ENCODE results near the gene TEX13A.

DNA sequence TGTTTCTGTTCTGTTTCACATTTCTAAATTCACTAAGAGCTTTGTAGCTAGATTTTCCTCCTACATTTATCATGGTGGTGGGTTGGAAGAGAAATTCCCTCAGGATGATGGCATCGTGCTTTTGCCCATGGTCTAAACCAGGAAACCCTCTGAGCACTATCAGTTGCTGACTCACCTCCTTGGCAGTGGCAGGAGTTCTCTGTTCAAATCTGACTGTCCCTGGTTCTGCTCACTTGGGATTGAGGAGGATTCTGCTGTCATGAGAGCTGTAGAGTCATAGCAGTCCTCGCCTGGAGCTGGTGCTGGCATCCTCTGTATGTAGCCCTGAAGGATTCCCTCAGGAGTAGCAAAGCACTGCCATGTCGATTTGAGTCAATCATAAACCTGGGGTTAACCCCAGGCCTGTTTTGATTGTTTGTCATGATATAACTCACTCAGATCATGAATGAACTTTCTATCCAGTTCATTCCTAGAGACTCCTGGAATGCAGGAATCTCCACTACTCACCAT is 9.4 kb downstream of the TEX13A start:
- TF ChIP-seq, protein P1, sequence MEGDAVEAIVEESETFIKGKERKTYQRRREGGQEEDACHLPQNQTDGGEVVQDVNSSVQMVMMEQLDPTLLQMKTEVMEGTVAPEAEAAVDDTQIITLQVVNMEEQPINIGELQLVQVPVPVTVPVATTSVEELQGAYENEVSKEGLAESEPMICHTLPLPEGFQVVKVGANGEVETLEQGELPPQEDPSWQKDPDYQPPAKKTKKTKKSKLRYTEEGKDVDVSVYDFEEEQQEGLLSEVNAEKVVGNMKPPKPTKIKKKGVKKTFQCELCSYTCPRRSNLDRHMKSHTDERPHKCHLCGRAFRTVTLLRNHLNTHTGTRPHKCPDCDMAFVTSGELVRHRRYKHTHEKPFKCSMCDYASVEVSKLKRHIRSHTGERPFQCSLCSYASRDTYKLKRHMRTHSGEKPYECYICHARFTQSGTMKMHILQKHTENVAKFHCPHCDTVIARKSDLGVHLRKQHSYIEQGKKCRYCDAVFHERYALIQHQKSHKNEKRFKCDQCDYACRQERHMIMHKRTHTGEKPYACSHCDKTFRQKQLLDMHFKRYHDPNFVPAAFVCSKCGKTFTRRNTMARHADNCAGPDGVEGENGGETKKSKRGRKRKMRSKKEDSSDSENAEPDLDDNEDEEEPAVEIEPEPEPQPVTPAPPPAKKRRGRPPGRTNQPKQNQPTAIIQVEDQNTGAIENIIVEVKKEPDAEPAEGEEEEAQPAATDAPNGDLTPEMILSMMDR (IDR thresholded peaks at IDR 0.05) = no peak
- TF ChIP-seq POLR2A (IDR thresholded peaks at IDR 0.05) = no peak

Measured in esophagus squamous epithelium (tissue), 4 donors.